ENCODE data around the gene CUZD1. TPM values are rescaled to one million over a fixed set of nuclear protein-coding genes. Genes with fewer than 3 reads are reported as not detected.

CUZD1 gene
- total RNA-seq, 2 donors from 2014 or later = 2.6 to 3.3 TPM

- no peaks in the 10 kb centered on the region for H3K4me1 Mint-ChIP-seq
- H3K4me3 Mint-ChIP-seq = no peak overlapping the region
- no peak for ATAC-seq (replicated peaks)
- no peak overlapping the region for H3K27ac Mint-ChIP-seq
- H3K9me3 Mint-ChIP-seq = no peaks in the 10 kb centered on the region
- H3K36me3 Mint-ChIP-seq (ENCODE audit: low read depth) = no peaks in the 10 kb centered on the region
- peaks cover 23% of the 10 kb centered on the region for H3K27me3 Mint-ChIP-seq
Measured at GRCh38 chr10:122814493-122814892, 31.2 kb downstream of the CUZD1 start.

- Mint-ChIP-seq H3K36me3 (ENCODE audit: low read depth) (no peaks in the 10 kb centered on the region), H3K27me3 (peaks cover 15% of the 10 kb centered on the region), H3K4me3 (no peak overlapping the region), H3K27ac (no peak overlapping the region), H3K4me1 (no peaks in the 10 kb centered on the region), H3K9me3 (no peaks in the 10 kb centered on the region)
- no peak for ATAC-seq (replicated peaks)
Measured at GRCh38 chr10:122812751-122813150, 32.9 kb downstream of the CUZD1 start.

DNA sequence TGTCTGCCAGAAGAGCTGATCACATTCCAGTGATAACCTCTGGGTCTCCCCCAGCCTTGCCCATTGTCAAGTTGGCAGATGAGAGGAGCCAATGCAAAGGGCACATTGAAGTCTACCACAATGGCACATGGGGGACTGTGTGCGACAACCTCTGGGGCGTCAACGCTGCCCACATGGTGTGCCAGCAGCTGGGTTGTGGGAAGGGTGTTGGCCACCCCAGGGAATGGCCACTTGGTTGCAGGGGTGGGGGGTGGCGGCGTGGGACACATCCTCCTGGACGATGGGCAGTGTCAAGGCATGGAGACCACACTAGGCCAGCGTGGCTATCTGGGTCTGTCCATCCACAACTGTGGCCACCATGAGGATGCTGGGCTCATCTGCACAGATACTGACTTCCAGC is 43.4 kb downstream of the CUZD1 start:
- ATAC-seq (replicated peaks) = no peak
- no peaks in the 10 kb centered on the region for H3K36me3 Mint-ChIP-seq (ENCODE audit: low read depth)
- no peaks in the 10 kb centered on the region for H3K4me1 Mint-ChIP-seq
- H3K27ac Mint-ChIP-seq = no peak overlapping the region
- H3K9me3 Mint-ChIP-seq = no peaks in the 10 kb centered on the region
- H3K4me3 Mint-ChIP-seq = no peak overlapping the region
- H3K27me3 Mint-ChIP-seq = peaks cover 14% of the 10 kb centered on the region

- no peak for ATAC-seq (replicated peaks)
- no peak overlapping the region for H3K27ac Mint-ChIP-seq
- H3K4me3 Mint-ChIP-seq = no peak overlapping the region
- no peaks in the 10 kb centered on the region for H3K9me3 Mint-ChIP-seq
- no peaks in the 10 kb centered on the region for H3K4me1 Mint-ChIP-seq
- H3K27me3 Mint-ChIP-seq = peaks cover 22% of the 10 kb centered on the region
- H3K36me3 Mint-ChIP-seq (ENCODE audit: low read depth) = no peaks in the 10 kb centered on the region
Measured at GRCh38 chr10:122798704-122799231, 46.9 kb downstream of the CUZD1 start.

DNA sequence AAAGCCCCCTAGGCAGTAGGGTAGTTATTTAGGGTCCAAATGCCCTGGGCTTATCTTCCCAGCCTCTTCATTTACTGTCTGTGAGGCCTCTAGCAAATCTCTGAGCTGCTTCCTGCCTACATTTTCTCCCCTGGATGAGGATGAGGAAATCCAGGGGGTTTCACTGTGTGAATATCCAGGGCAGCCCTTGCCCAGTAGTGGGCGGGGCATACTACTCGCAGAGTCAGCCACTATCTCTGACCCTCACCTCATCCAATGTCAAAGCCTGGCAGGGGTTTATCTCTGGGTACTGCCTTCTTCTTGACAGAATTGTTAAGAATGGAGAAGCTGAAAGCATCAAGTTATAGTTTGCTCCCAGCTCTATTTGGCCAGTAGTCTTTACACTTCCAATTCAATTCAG is 48.9 kb downstream of the CUZD1 start:
- Mint-ChIP-seq H3K27ac (no peak overlapping the region), H3K4me1 (no peaks in the 10 kb centered on the region)

DNA sequence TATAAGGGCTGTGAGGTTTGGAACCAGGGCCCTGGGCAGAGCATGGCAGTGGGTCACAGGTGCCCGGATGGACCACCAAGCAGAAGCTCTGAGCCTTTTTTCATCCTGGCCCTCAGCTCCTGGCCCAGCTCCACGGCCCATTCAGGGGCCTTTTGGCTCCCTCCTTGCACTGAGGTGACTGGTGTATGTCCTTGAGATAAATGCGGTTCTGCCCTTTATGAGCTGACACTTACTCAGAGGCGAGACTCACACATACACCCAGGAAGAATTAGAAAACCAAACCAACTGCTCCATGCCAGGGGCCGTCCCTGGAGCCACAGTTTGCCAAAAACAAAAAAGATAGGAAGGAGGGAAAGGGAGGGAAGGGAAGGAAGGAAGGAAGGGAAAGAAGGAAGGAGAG is 49.7 kb downstream of the CUZD1 start:
- Mint-ChIP-seq H3K4me1 (no peaks in the 10 kb centered on the region), H3K27me3 (peaks cover 27% of the 10 kb centered on the region), H3K4me3 (no peak overlapping the region), H3K27ac (no peak overlapping the region), H3K36me3 (ENCODE audit: low read depth) (no peaks in the 10 kb centered on the region), H3K9me3 (no peaks in the 10 kb centered on the region)
- ATAC-seq (replicated peaks) = no peak

More for the DNA sequence above, 48.9 kb downstream of the CUZD1 start:
- no peaks in the 10 kb centered on the region for H3K36me3 Mint-ChIP-seq (ENCODE audit: low read depth)
- peaks cover 25% of the 10 kb centered on the region for H3K27me3 Mint-ChIP-seq
- H3K9me3 Mint-ChIP-seq = no peaks in the 10 kb centered on the region
- no peak overlapping the region for H3K4me3 Mint-ChIP-seq
- no peak for ATAC-seq (replicated peaks)

DNA sequence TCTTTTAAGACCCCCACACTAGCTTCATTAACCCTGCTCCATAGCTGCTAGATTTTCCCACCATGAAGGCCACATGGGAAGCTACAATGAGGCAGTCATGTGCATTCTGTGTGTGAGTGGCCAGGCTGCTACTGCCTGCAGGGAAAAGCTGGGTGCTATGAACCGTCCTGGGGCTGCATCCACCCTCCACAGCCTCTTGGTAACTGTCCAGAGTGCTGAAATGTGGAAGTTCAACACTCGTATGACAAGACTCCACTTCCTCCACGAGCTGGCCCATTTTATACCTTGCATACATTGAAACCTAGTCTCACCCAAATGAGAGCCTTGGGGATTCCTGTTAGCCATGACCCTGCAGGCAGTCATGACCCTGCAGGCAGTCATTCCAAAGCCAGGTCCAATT is 59.4 kb downstream of the CUZD1 start:
- no peaks in the 10 kb centered on the region for H3K9me3 Mint-ChIP-seq
- ATAC-seq (replicated peaks) = no peak
- H3K27ac Mint-ChIP-seq = no peak overlapping the region
- no peaks in the 10 kb centered on the region for H3K4me1 Mint-ChIP-seq
- peaks cover 5% of the 10 kb centered on the region for H3K27me3 Mint-ChIP-seq
- H3K36me3 Mint-ChIP-seq (ENCODE audit: low read depth) = no peaks in the 10 kb centered on the region
- H3K4me3 Mint-ChIP-seq = no peak overlapping the region

GRCh38 chr10:122782911-122783310 is 62.7 kb downstream of the CUZD1 start:
- H3K4me1 Mint-ChIP-seq = no peaks in the 10 kb centered on the region
- no peak overlapping the region for H3K27ac Mint-ChIP-seq
- no peak overlapping the region for H3K4me3 Mint-ChIP-seq
- no peak for ATAC-seq (replicated peaks)
- no peaks in the 10 kb centered on the region for H3K36me3 Mint-ChIP-seq (ENCODE audit: low read depth)
- peaks cover 5% of the 10 kb centered on the region for H3K27me3 Mint-ChIP-seq
- no peaks in the 10 kb centered on the region for H3K9me3 Mint-ChIP-seq

Other genes starting within 250 kb of the CUZD1 start
- not detected for gene C10orf120, start 146.0 kb downstream of the CUZD1 start, total RNA-seq
- gene FAM24B, start 33.7 kb upstream of the CUZD1 start, total RNA-seq = 10 to 100 TPM; 10.1 to 14.8 TPM
- not detected for gene FAM24A, start 64.8 kb upstream of the CUZD1 start, total RNA-seq
- gene C10orf88, start 108.4 kb upstream of the CUZD1 start, total RNA-seq = 10 to 100 TPM; 12.2 to 13.3 TPM
- gene PSTK, start 134.5 kb upstream of the CUZD1 start, total RNA-seq = 1 to 10 TPM; 2.8 to 5.0 TPM
- 10 to 100 TPM; 15.0 to 18.4 TPM for gene IKZF5, start 162.9 kb upstream of the CUZD1 start, total RNA-seq
- gene ACADSB, start 163.1 kb upstream of the CUZD1 start, total RNA-seq = 10 to 100 TPM; 25.1 to 30.6 TPM